ENCODE data around the gene INSYN1. TPM values are rescaled to one million over a fixed set of nuclear protein-coding genes. Genes with fewer than 3 reads are reported as not detected.

Gene INSYN1
- total and polyA plus RNA-seq, 10 of the 15 experiments (the other 5 are each of a cell fraction or from before 2014, with no cell fraction given), result not detected

- FAIRE-seq, result no peak
- RAD21 ChIA-PET (ENCODE audit: unreplicated experiment), result no interaction called here
These were observed 3.9 kb upstream of the INSYN1 start for GRCh38 chr15:73756947-73757513.

More at GRCh38 chr15:73756947-73757513, 3.9 kb upstream of the INSYN1 start:
- no peak for DNase-seq (ENCODE audit: low read depth, low spot score)
- H3K9ac ChIP-seq (ENCODE audit: control insufficient read depth, insufficient read depth, low read length), result no peak overlapping the region
- SMC1A ChIA-PET (ENCODE audit: uncharacterized antibody, unreplicated experiment), result no interaction called here
- ATAC-seq, result no peak
- no peak overlapping the region for H3K4me3 ChIP-seq
- POLR2A ChIA-PET, result no interaction called here
- no peaks in the 10 kb centered on the region for H3K79me2 ChIP-seq (ENCODE audit: control insufficient read depth, insufficient read depth, low read length)
- 0% methylated on average over 3 of the region's 3 CpGs for WGBS (ENCODE audit: insufficient coverage, insufficient replicate concordance, low lambda C conversion rate, missing lambda C conversion rate)
- no peak overlapping the region for H3K4me2 ChIP-seq (ENCODE audit: control insufficient read depth, insufficient read depth)
- H3K27ac ChIP-seq (ENCODE audit: control insufficient read depth, insufficient read depth), result no peak overlapping the region
- TF ChIP-seq SP1 (IDR thresholded peaks at IDR 0.05; ENCODE audit: low read depth, low read length), result no peak
- no peak for TF ChIP-seq RFX5 (IDR thresholded peaks at IDR 0.05; ENCODE audit: low read depth, low read length)
- TF ChIP-seq SMAD5 (IDR thresholded peaks at IDR 0.05; ENCODE audit: low read depth), result no peak
- no peak for TF ChIP-seq PKNOX1 (IDR thresholded peaks at IDR 0.05)
- TF ChIP-seq, protein P1, sequence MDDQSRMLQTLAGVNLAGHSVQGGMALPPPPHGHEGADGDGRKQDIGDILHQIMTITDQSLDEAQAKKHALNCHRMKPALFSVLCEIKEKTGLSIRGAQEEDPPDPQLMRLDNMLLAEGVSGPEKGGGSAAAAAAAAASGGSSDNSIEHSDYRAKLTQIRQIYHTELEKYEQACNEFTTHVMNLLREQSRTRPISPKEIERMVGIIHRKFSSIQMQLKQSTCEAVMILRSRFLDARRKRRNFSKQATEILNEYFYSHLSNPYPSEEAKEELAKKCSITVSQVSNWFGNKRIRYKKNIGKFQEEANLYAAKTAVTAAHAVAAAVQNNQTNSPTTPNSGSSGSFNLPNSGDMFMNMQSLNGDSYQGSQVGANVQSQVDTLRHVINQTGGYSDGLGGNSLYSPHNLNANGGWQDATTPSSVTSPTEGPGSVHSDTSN (IDR thresholded peaks at IDR 0.05; ENCODE audit: insufficient replicate concordance, low read depth, low read length), result no peak
- no peak for TF ChIP-seq ATF7 (IDR thresholded peaks at IDR 0.05; ENCODE audit: low read depth)
- TF ChIP-seq NFIC (IDR thresholded peaks at IDR 0.05; ENCODE audit: low read depth, low read length), result no peak
- TF ChIP-seq RAD51 (IDR thresholded peaks at IDR 0.05), result no peak
- H4K20me1 ChIP-seq (ENCODE audit: control insufficient read depth, insufficient read depth), result no peaks in the 10 kb centered on the region
- CTCF ChIA-PET, result no interaction called here
- in situ Hi-C loops (cut with MboI), result no loop called here
- H3K36me3 ChIP-seq (ENCODE audit: control insufficient read depth in 2 of 2, insufficient read depth in 2 of 2, low read length in 1 of 2), result no peaks in the 10 kb centered on the region
- no peak overlapping the region for H2AFZ ChIP-seq (ENCODE audit: control insufficient read depth, low read depth, low read length)
- intact Hi-C loops (cut with micrococcal nuclease; ENCODE audit: unreplicated experiment), result no loop called here
- H3K27me3 ChIP-seq (replicated peaks in 1 of 2; ENCODE audit: control insufficient read depth in 2 of 2, insufficient read depth in 2 of 2, low read length in 1 of 2), result peaks cover 1 to 5% of the 10 kb centered on the region in 2 experiments; a peak in 3 of 4 replicates
- H3K9me3 ChIP-seq (replicated peaks; ENCODE audit: control insufficient read depth, insufficient read depth, low read length), result no peaks in the 10 kb centered on the region
- no peaks in the 10 kb centered on the region for H3K4me1 ChIP-seq (ENCODE audit: control insufficient read depth, insufficient read depth, low read length)
- no TSS peak for BruUV-seq (replicated peaks)

Measured in GM12878 (cell line).